ENCODE data around the gene RASSF8.

The RASSF8 gene

GRCh38 chr12:26037615-26038220, 79.2 kb downstream of the RASSF8 start:
- H3K9me3 ChIP-seq (ENCODE audit: control insufficient read depth, insufficient read depth, low read length), result no peaks in the 10 kb centered on the region
- no peaks in the 10 kb centered on the region for H3K36me3 ChIP-seq (ENCODE audit: control insufficient read depth, low read length)
- H3K9me2 ChIP-seq (replicated peaks; ENCODE audit: control insufficient read depth, low read length), result no peaks in the 10 kb centered on the region
- peaks cover 18% of the 10 kb centered on the region for H3K27me3 ChIP-seq (ENCODE audit: control insufficient read depth, low read length)
- H3K4me2 ChIP-seq (ENCODE audit: low read length), result no peak overlapping the region
- no peak overlapping the region for H3K27ac ChIP-seq (ENCODE audit: low read depth, low read length)
- H3F3A ChIP-seq (ENCODE audit: control insufficient read depth, insufficient read depth), result no peaks in the 10 kb centered on the region
- TF ChIP-seq CTCF (IDR thresholded peaks at IDR 0.05; ENCODE audit: low read depth, low read length, poor library complexity, severe bottlenecking) (no peak), EZH2phosphoT487 (IDR thresholded peaks at IDR 0.05; ENCODE audit: borderline replicate concordance, low read length) (no peak)
- H3K79me2 ChIP-seq (ENCODE audit: control insufficient read depth, low read length), result no peaks in the 10 kb centered on the region
- H4K20me1 ChIP-seq (ENCODE audit: control insufficient read depth, insufficient read depth, low read depth, low read length), result no peaks in the 10 kb centered on the region
- H3K4me1 ChIP-seq (ENCODE audit: control insufficient read depth, low read length), result no peaks in the 10 kb centered on the region
- no peak overlapping the region for H3K4me3 ChIP-seq (ENCODE audit: low read length)

- TF ChIP-seq EZH2phosphoT487 (IDR thresholded peaks at IDR 0.05; ENCODE audit: borderline replicate concordance, low read length), result no peak
- TF ChIP-seq CTCF (IDR thresholded peaks at IDR 0.05; ENCODE audit: low read depth, low read length, poor library complexity, severe bottlenecking), result no peak
- H3K9me2 ChIP-seq (replicated peaks; ENCODE audit: control insufficient read depth, low read length), result no peaks in the 10 kb centered on the region
- no peaks in the 10 kb centered on the region for H4K20me1 ChIP-seq (ENCODE audit: control insufficient read depth, insufficient read depth, low read depth, low read length)
- no peaks in the 10 kb centered on the region for H3K36me3 ChIP-seq (ENCODE audit: control insufficient read depth, low read length)
- no peaks in the 10 kb centered on the region for H3K79me2 ChIP-seq (ENCODE audit: control insufficient read depth, low read length)
- no peaks in the 10 kb centered on the region for H3K4me1 ChIP-seq (ENCODE audit: control insufficient read depth, low read length)
- H3K27ac ChIP-seq (ENCODE audit: low read depth, low read length), result no peak overlapping the region
- H3K4me2 ChIP-seq (ENCODE audit: low read length), result no peak overlapping the region
- H3K27me3 ChIP-seq (ENCODE audit: control insufficient read depth, low read length), result peaks cover 21% of the 10 kb centered on the region
- no peaks in the 10 kb centered on the region for H3K9me3 ChIP-seq (ENCODE audit: control insufficient read depth, insufficient read depth, low read length)
- H3K4me3 ChIP-seq (ENCODE audit: low read length), result no peak overlapping the region
- H3F3A ChIP-seq (ENCODE audit: control insufficient read depth, insufficient read depth), result no peaks in the 10 kb centered on the region
These were observed 84.2 kb downstream of the RASSF8 start for GRCh38 chr12:26042645-26043044.

- peaks cover 15% of the 10 kb centered on the region for H3K27me3 ChIP-seq (ENCODE audit: control insufficient read depth, low read length)
- H3K36me3 ChIP-seq (ENCODE audit: control insufficient read depth, low read length), result no peaks in the 10 kb centered on the region
- no peaks in the 10 kb centered on the region for H3K9me2 ChIP-seq (replicated peaks; ENCODE audit: control insufficient read depth, low read length)
- H3K4me3 ChIP-seq (ENCODE audit: low read length), result no peak overlapping the region
- H3K27ac ChIP-seq (ENCODE audit: low read depth, low read length), result no peak overlapping the region
- no peaks in the 10 kb centered on the region for H3K9me3 ChIP-seq (ENCODE audit: control insufficient read depth, insufficient read depth, low read length)
- no peaks in the 10 kb centered on the region for H3F3A ChIP-seq (ENCODE audit: control insufficient read depth, insufficient read depth)
- no peak overlapping the region for H3K4me2 ChIP-seq (ENCODE audit: low read length)
- H4K20me1 ChIP-seq (ENCODE audit: control insufficient read depth, insufficient read depth, low read depth, low read length), result no peaks in the 10 kb centered on the region
- no peaks in the 10 kb centered on the region for H3K4me1 ChIP-seq (ENCODE audit: control insufficient read depth, low read length)
- TF ChIP-seq EZH2phosphoT487 (IDR thresholded peaks at IDR 0.05; ENCODE audit: borderline replicate concordance, low read length), result no peak
- TF ChIP-seq CTCF (IDR thresholded peaks at IDR 0.05; ENCODE audit: low read depth, low read length, poor library complexity, severe bottlenecking), result no peak
- no peaks in the 10 kb centered on the region for H3K79me2 ChIP-seq (ENCODE audit: control insufficient read depth, low read length)
These were observed 84.9 kb downstream of the RASSF8 start for GRCh38 chr12:26043135-26044006.

All from DOHH2 (cell line).